PC-3 (cell line): ENCODE data around the gene CAPZB. TPM values are rescaled to one million over a fixed set of nuclear protein-coding genes. Genes with fewer than 3 reads are reported as not detected.

Experiments used
- ATAC-seq: fragments of 200-7000 bp; cut with Tn5 transposase; 2 replicates; pipeline ENCODE4 v1.9.1; 2020; ENCODE audit warnings: mild to moderate bottlenecking, moderate library complexity
- BruUV-seq: library from RNA; stranded (reverse); fragments of 400-500 nt; replicated peaks from 2 replicates; lab custom pipeline; 2021; lab: Mats Ljungman, UMichigan
- CTCF ChIA-PET: fragments of 300-600 bp; sonication (Branson Sonifier 250); formaldehyde crosslinking; loops from one replicate; lab custom pipeline; 2022; ENCODE audit warnings: antibody characterized with exemption; lab: Charles Lee
- POLR2A ChIA-PET: fragments of 300-600 bp; sonication (Branson Sonifier 250); formaldehyde crosslinking; loops from one replicate; lab custom pipeline; 2022; ENCODE audit warnings: antibody characterized with exemption; ENCODE audit not compliant: unreplicated experiment; lab: Charles Lee
- DNase-seq: peaks from one replicate; pipeline ENCODE4 v3.0.0-alpha.2; 2015
- H2AFZ ChIP-seq: fragments of 300-600 bp; sonication (generic); 2 replicates; pipeline ENCODE4 v1.6.0; 2016; ENCODE audit warnings: antibody characterized with exemption, low read length
- H3F3A ChIP-seq: fragments of 300-600 bp; sonication (generic); one replicate; pipeline ENCODE4 v1.6.0; 2017; ENCODE audit warnings: antibody characterized with exemption, low read length, control low read depth, mild to moderate bottlenecking; ENCODE audit not compliant: unreplicated experiment
- H3K27ac ChIP-seq: fragments of 300-600 bp; sonication (generic); 2 replicates; pipeline ENCODE4 v1.5.1; 2016; ENCODE audit warnings: mild to moderate bottlenecking, low read length
- H3K27me3 ChIP-seq: fragments of 300-600 bp; sonication (generic); 2 replicates; pipeline ENCODE4 v1.6.1; 2016; ENCODE audit warnings: low read length, mixed read lengths
- H3K36me3 ChIP-seq: fragments of 300-600 bp; sonication (generic); 2 replicates; pipeline ENCODE4 v1.6.1; 2016; ENCODE audit warnings: low read depth, mixed run types, low read length, mixed read lengths
- H3K4me1 ChIP-seq: fragments of 300-600 bp; sonication (generic); 2 replicates; pipeline ENCODE4 v1.5.1; 2016; ENCODE audit warnings: low read length; ENCODE audit not compliant: insufficient read depth
- H3K4me2 ChIP-seq: fragments of 300-600 bp; sonication (generic); 2 replicates; pipeline ENCODE4 v1.6.0; 2016; ENCODE audit warnings: low read length
- H3K4me3 ChIP-seq: fragments of 300-600 bp; sonication (generic); 2 replicates; pipeline ENCODE4 v1.5.1; 2016; ENCODE audit warnings: mild to moderate bottlenecking, low read length, mixed read lengths
- H3K79me2 ChIP-seq: fragments of 300-600 bp; sonication (generic); 2 replicates; pipeline ENCODE4 v1.6.1; 2017; ENCODE audit warnings: low read length, mixed read lengths
- H3K9ac ChIP-seq: fragments of 300-600 bp; sonication (generic); 2 replicates; pipeline ENCODE4 v1.6.0; 2016; ENCODE audit warnings: mild to moderate bottlenecking, low read length
- H3K9me2 ChIP-seq: fragments of 300-600 bp; sonication (generic); replicated peaks from 2 replicates; pipeline ENCODE4 v1.6.1; 2016; ENCODE audit warnings: mixed run types, low read length, mixed read lengths
- H3K9me3 ChIP-seq: fragments of 300-600 bp; sonication (generic); 2 replicates; pipeline ENCODE4 v1.6.1; 2016; ENCODE audit warnings: low read length, mixed read lengths
- H4K20me1 ChIP-seq: fragments of 300-600 bp; sonication (generic); 2 replicates; pipeline ENCODE4 v1.6.1; 2016; ENCODE audit warnings: low read length, mixed read lengths
- EZH2 ChIP-seq: fragments of 300-600 bp; sonication (generic); IDR thresholded peaks from one replicate; pipeline ENCODE4 v1.6.1; 2017; ENCODE audit warnings: antibody characterized with exemption, mild to moderate bottlenecking, low read length; ENCODE audit not compliant: unreplicated experiment
- EZH2phosphoT487 ChIP-seq: fragments of 300-600 bp; sonication (generic); IDR thresholded peaks from 2 replicates; pipeline ENCODE4 v1.6.1; 2018; ENCODE audit warnings: mild to moderate bottlenecking, antibody characterized with exemption, low read length, borderline replicate concordance
- intact Hi-C: fragments of 100-400 bp; cut with micrococcal nuclease; formaldehyde crosslinking; loops from 2 replicates; pipeline ENCODE4 v1.9.0; 2023
- total RNA-seq: library from RNA; depleted of rRNA; stranded (reverse); fragments of >200 nt; gene quantifications from 2 replicates; pipeline ENCODE4 v1.2.3, GENCODE V29; 2014
- TF ChIP-seq, protein P1 (sequence below): fragments of 300-600 bp; sonication (generic); conservative IDR thresholded peaks from 2 replicates; pipeline ENCODE4 v1.5.1; 2017; ENCODE audit warnings: antibody characterized with exemption, low read depth, mild to moderate bottlenecking, low read length

Gene CAPZB
- total RNA-seq, 1 experiment from 2014 or later = 86.7 TPM

DNA sequence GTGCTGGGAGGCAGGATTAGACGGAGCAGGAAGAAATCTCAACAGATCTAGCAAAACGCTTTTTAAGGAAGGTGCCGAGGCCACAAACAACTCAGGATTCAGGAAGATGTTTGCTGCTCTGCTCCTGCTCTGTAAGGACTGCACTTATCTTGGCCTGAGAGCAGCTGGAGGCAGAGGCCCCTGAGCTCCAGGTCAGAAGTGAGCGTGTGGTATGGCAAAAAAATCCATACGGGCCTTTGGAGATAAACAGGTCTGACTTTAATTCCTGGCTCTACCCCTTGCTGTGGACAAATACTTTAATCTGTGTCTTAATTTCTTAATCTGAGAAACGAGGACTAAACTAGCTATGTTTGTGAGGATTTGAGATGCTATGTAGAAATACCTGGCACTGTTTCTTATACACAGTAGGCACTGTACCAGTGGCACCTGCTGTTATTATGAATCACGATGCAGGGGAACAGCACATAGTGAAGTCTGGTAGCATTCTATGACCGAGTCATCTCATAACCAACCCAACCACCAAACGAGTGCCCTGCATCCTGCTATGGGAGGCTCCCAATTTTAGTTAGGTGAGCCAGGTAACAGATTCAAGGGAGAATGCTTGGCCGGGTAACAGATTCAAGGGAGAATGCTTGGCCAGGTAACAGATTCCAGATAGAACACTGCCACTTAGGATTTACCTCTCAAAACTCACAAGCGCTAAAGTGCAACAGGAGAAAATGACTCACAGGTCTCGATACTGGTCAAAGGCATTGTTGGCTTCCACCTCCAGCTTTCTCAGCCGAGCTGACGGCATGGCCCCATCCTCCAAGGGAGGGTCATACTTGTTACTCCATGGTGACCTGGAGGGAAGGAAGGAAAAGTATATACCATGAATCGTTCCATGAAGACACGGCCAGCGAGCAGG, 107.3 kb downstream of the CAPZB start:
- POLR2A ChIA-PET = no interaction called here
- no peaks in the 10 kb centered on the region for H4K20me1 ChIP-seq

DNA sequence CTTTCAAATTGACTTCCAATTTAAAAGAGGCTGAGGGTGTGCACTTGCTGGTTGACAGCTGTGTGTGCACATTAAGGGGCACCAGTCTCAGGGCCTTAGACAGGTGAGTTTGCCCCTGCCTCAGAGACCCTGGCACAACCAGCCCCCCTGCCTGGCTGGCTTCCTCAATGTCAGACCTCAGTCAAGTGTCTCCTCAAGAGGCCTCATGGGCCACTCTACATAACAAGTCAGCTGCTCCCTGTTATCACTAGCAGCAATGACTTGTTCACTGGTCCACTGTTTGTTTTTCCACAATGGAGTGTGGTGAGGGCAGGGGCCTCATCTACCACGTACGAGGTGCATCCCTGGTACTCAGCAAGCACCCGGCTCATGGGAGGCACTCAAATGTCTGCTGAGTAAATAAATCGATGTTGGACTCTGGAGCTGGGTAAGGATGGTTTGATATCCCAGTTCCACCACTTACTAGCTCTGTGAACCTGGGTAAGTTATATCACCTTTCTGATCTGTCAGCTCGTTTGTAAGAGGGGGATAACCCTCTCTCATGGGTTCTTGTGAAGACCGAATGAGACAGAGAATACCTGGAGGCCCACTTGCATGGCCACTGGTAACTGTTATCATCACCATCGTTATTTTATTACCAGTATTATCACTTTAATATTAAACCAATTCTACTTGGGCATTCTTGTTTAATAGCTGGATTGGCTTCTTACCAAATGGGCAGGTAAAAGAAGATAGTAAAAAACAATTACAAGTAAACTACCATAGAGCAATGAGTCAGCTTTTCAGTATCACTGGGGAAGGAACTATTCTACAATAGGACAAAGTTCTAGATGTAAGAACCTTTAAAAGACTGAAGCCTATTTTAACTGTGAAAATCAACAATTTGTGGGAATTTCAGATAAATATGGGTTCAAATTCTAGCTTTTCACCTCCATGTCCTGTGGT, 108.6 kb downstream of the CAPZB start:
- ATAC-seq (no peak), DNase-seq (no peak)
- ChIA-PET CTCF (no interaction called here), POLR2A (no interaction called here)
- Histone ChIP-seq H3F3A (no peaks in the 10 kb centered on the region), H3K9ac (no peak overlapping the region), H2AFZ (no peak overlapping the region), H3K27me3 (no peaks in the 10 kb centered on the region), H3K4me3 (no peak overlapping the region), H3K27ac (no peak overlapping the region), H3K9me3 (no peaks in the 10 kb centered on the region), H3K4me2 (no peak overlapping the region), H3K79me2 (no peaks in the 10 kb centered on the region), H4K20me1 (no peaks in the 10 kb centered on the region), H3K9me2 (no peaks in the 10 kb centered on the region), H3K4me1 (no peaks in the 10 kb centered on the region), H3K36me3 (peaks cover 29% of the 10 kb centered on the region)
- TF ChIP-seq, protein P1, sequence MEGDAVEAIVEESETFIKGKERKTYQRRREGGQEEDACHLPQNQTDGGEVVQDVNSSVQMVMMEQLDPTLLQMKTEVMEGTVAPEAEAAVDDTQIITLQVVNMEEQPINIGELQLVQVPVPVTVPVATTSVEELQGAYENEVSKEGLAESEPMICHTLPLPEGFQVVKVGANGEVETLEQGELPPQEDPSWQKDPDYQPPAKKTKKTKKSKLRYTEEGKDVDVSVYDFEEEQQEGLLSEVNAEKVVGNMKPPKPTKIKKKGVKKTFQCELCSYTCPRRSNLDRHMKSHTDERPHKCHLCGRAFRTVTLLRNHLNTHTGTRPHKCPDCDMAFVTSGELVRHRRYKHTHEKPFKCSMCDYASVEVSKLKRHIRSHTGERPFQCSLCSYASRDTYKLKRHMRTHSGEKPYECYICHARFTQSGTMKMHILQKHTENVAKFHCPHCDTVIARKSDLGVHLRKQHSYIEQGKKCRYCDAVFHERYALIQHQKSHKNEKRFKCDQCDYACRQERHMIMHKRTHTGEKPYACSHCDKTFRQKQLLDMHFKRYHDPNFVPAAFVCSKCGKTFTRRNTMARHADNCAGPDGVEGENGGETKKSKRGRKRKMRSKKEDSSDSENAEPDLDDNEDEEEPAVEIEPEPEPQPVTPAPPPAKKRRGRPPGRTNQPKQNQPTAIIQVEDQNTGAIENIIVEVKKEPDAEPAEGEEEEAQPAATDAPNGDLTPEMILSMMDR = no peak
- TF ChIP-seq EZH2 (no peak), EZH2phosphoT487 (no peak)
- intact Hi-C loops = no loop called here
- no TSS peak for BruUV-seq

More for the DNA sequence above, 107.3 kb downstream of the CAPZB start:
- Histone ChIP-seq H3K27me3 (no peaks in the 10 kb centered on the region), H3K4me3 (no peak overlapping the region), H3K36me3 (peaks cover 29% of the 10 kb centered on the region), H3F3A (no peaks in the 10 kb centered on the region), H3K9ac (no peak overlapping the region), H3K4me2 (no peak overlapping the region), H3K4me1 (no peaks in the 10 kb centered on the region), H3K79me2 (no peaks in the 10 kb centered on the region), H2AFZ (no peak overlapping the region), H3K9me2 (no peaks in the 10 kb centered on the region), H3K9me3 (no peaks in the 10 kb centered on the region), H3K27ac (no peak overlapping the region)
- intact Hi-C loops = no loop called here
- DNase-seq = no peak
- TF ChIP-seq EZH2phosphoT487 (no peak), EZH2 (no peak)
- TF ChIP-seq, protein P1 = no peak
- CTCF ChIA-PET = no interaction called here
- BruUV-seq = no TSS peak
- no peak for ATAC-seq
